ENCODE measurements around the gene DNMT1. TPM values are rescaled to one million over a fixed set of nuclear protein-coding genes. Genes with fewer than 3 reads are reported as not detected.
"Not testable (repeated sequence)": the region's sequence is repeated elsewhere in the genome, so short reads cannot be mapped to it uniquely, and the experiment has no call there.

DNMT1 gene
- total RNA-seq, 4 donors from 2014 or later, result 13.2 to 38.4 (median 32.0) TPM

DNA sequence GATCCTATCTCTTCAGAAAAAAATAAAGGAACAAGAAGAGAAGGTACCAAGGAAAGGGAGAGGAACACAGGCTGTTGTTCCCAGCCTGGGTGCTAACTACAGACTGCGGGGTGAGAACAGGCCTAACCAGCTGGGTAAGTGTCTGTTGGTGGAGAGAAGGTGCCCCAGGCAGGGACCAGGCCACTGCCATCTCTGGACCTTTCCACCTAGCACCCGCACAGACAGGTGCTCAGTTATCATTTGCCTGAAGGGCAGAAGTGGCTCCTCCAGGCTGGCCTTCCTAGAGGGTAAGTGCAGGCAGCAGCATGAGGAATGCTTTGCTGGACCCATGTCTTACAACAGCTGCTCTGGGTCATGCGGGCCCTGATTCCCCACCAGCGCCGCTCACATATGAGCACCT lies 10.1 kb downstream of the DNMT1 start:
- H3K4me3 ChIP-seq (ENCODE audit: low read depth, poor library complexity, severe bottlenecking), result no peak overlapping the region
- 74 to 77% methylated on average over 3 to 5 of the region's 5 CpGs for WGBS, 2 donors
- DNase-seq (ENCODE audit: low spot score in 2 of 2), result no peak
- intact Hi-C loops (cut with DNase I; ENCODE audit: low total_unique reads), result no loop called here
- TF ChIP-seq POLR2A (IDR thresholded peaks at IDR 0.05) (no peak), CTCF (IDR thresholded peaks at IDR 0.05) (no peak)

DNA sequence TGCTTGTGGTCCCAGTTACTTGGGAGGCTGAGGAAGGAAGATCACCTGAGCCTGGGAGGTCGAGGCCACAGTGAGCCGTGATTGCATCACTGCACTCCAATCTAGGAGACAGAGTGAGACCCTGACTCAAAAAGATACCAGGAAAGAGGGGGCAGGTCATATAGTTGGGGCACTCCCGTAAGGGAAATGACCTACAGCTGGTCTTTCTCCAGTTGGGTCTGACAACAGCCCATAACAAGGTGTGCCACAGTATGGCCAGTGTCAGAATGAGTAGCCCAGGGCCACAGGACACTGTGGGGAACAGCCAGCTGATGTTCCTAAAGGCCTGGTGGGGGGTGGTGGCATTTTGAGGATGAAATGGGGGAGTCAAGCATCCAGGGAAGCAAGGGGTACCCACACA lies 10.8 kb downstream of the DNMT1 start:
- intact Hi-C loops (cut with DNase I; ENCODE audit: low total_unique reads), result no loop called here
- 86 to 88% methylated on average over 3 of the region's 3 CpGs for WGBS, 2 donors
- DNase-seq (ENCODE audit: low spot score in 2 of 2), result no peak
- TF ChIP-seq CTCF (IDR thresholded peaks at IDR 0.05) (no peak), POLR2A (IDR thresholded peaks at IDR 0.05) (no peak)
- no peak overlapping the region for H3K4me3 ChIP-seq (ENCODE audit: low read depth, poor library complexity, severe bottlenecking)

GRCh38 chr19:10182847-10183246 lies 11.9 kb downstream of the DNMT1 start:
- 84 to 86% methylated on average over 10 of the region's 10 CpGs for WGBS, 2 donors
- DNase-seq (ENCODE audit: low spot score in 2 of 2), result no peak
- TF ChIP-seq CTCF (IDR thresholded peaks at IDR 0.05) (no peak), POLR2A (IDR thresholded peaks at IDR 0.05) (no peak)
- H3K4me3 ChIP-seq (ENCODE audit: low read depth, poor library complexity, severe bottlenecking), result no peak overlapping the region
- intact Hi-C loops (cut with DNase I; ENCODE audit: low total_unique reads), result no loop called here

GRCh38 chr19:10182076-10182475 lies 12.7 kb downstream of the DNMT1 start:
- no peak overlapping the region for H3K4me3 ChIP-seq (ENCODE audit: low read depth, poor library complexity, severe bottlenecking)
- DNase-seq (ENCODE audit: low spot score in 2 of 2), result no peak
- TF ChIP-seq POLR2A (IDR thresholded peaks at IDR 0.05), result no peak
- no peak for TF ChIP-seq CTCF (IDR thresholded peaks at IDR 0.05)
- 32 to 53% methylated on average over 1 of the region's 1 CpG for WGBS, 2 donors
- intact Hi-C loops (cut with DNase I; ENCODE audit: low total_unique reads), result no loop called here

GRCh38 chr19:10180459-10180858 lies 14.3 kb downstream of the DNMT1 start:
- intact Hi-C loops (cut with DNase I; ENCODE audit: low total_unique reads), result no loop called here
- DNase-seq (ENCODE audit: low spot score in 2 of 2), result no peak
- H3K4me3 ChIP-seq (ENCODE audit: low read depth, poor library complexity, severe bottlenecking), result no peak overlapping the region
- 79 to 86% methylated on average over 7 of the region's 7 CpGs for WGBS, 2 donors
- TF ChIP-seq POLR2A (IDR thresholded peaks at IDR 0.05), result no peak
- TF ChIP-seq CTCF (IDR thresholded peaks at IDR 0.05), result no peak

DNA sequence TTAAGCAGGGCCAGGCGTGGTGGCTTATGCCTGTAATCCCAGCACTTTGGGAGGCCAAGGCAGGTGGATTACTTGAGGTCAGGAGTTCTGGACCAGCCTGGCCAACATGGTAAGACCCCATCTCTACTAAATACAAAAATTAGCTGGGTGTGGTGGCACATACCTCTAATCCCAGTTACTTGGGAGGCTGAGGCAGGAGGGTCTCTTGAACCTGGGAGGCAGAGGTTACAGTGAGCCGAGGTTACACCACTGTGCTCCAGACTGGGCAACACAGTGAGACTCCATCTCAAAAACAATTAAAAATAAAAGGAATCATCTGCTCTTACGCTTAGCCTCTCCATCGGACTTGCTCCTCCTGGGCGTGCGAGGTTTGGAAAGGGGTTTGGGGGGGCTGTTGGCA lies 14.7 kb downstream of the DNMT1 start:
- H3K4me3 ChIP-seq (ENCODE audit: low read depth, poor library complexity, severe bottlenecking); intact Hi-C loops (cut with DNase I; ENCODE audit: low total_unique reads); DNase-seq (ENCODE audit: low spot score in 2 of 2): not testable (repeated sequence)
- WGBS, 2 donors, result 92 to 97% methylated on average over 6 of the region's 6 CpGs
